ENCODE results near the gene CFAP100.

- TF ChIP-seq POLR2A (IDR thresholded peaks at IDR 0.05) (no peak), CTCF (IDR thresholded peaks at IDR 0.05) (no peak), POLR2AphosphoS5 (IDR thresholded peaks at IDR 0.05) (no peak)
Measured at GRCh38 chr3:126377211-126377610, 17.5 kb upstream of the CFAP100 start.

Data from transverse colon (tissue), 4 donors.